A375 (cell line): Measurements from ENCODE around the gene RHOT1. TPM values are rescaled to one million over a fixed set of nuclear protein-coding genes. Genes with fewer than 3 reads are reported as not detected.

Source experiments
- small RNA-seq: library from RNA; depleted of rRNA; stranded (forward); fragments of <200 nt; gene quantifications from one replicate; pipeline ENCODE3, GENCODE V24; 2014
- total RNA-seq: library from RNA; depleted of rRNA; stranded (reverse); fragments of >200 nt; shearing (Covaris generic); gene quantifications from 2 replicates; pipeline ENCODE4 v1.2.3, GENCODE V29; 2014; rRNA removed

RHOT1 gene
- total RNA-seq: 22.8 and 25.0 TPM in 2 replicates

GRCh38 chr17:32142038-32142856 lies at the start of gene RHOT1:
RHOT1 (plus strand) TSS chr17:32142502; CDS start chr17:32142693, 191 bp downstream.

GRCh38 chr17:32265192-32265923 lies 123.1 kb downstream of the RHOT1 start, which contains the start of gene RHBDL3:
RHBDL3 (plus strand) TSS chr17:32265832; CDS start chr17:32266190, 358 bp downstream.

Small RNAs within 50 kb of the gene (small RNA-seq; reads per million reads assigned to genes)
- not detected for gene UBL5P2

Other genes starting within 250 kb of the RHOT1 start
- gene UTP6, start 240.8 kb upstream of the RHOT1 start, total RNA-seq: 75.5 and 86.3 TPM in 2 replicates
- gene SUZ12, start 205.5 kb upstream of the RHOT1 start, total RNA-seq: 18.0 and 19.2 TPM in 2 replicates
- 9.6 and 11.2 TPM in 2 replicates for gene LRRC37B, start 135.1 kb upstream of the RHOT1 start, total RNA-seq
- gene RHBDL3, start 123.3 kb downstream of the RHOT1 start, total RNA-seq: 0.27 and 0.34 TPM in 2 replicates
- gene C17orf75, start 199.7 kb downstream of the RHOT1 start, total RNA-seq: 45.4 and 63.0 TPM in 2 replicates
- gene ZNF207, start 207.7 kb downstream of the RHOT1 start, total RNA-seq: 114 and 121 TPM in 2 replicates